Medulla oblongata (tissue), 1 donor: ENCODE measurements around the gene ANO2.
"Not testable (repeated sequence)": the region's sequence is repeated elsewhere in the genome, so short reads cannot be mapped to it uniquely, and the experiment has no call there.

ENCODE experiments used
- DNase-seq: peaks from one replicate; pipeline ENCODE4 v3.0.0-alpha.2; 2015; ENCODE audit errors: extremely low spot score

ANO2 gene

DNA sequence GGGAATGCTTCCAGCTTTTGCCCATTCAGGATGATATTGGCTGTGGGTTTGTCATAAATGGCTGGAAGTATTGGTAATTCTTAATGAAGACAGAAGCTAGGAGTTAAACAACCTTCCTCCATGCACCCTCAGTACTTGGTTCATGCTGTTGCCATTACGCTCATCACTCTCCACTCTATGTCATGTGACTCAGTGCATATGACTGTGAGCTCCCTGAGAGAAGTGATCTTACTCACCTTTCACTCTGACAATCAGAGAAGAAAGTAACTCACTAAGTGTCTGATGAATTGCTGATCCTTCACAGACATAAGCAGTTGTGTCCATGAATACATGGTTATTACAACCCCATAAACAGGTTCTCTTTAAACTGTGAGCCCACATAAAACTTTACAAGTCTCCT lies 275.4 kb downstream of the ANO2 start:
- DNase-seq, result not testable (repeated sequence)

DNA sequence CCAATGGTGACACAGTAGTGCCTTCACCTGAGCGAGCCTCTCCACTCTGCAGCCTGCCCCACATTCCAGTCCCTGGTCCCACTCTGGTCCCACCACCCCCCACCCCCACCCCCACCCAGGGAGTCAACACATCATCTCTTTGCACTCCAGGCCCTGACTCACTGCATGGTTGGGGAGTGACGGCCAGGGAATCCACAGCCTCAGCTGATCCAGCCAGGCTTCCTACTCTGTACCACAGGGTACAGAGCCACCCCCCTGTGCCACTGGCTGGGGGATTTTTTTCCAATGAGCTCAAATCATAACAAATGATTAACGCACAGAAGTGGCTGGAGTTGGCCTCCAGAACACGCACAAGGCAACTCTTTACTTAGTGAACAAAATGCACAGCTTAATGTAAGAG lies 279.4 kb downstream of the ANO2 start:
- no peak for DNase-seq

GRCh38 chr12:5661811-5662210 lies 283.2 kb downstream of the ANO2 start:
- no peak for DNase-seq

DNA sequence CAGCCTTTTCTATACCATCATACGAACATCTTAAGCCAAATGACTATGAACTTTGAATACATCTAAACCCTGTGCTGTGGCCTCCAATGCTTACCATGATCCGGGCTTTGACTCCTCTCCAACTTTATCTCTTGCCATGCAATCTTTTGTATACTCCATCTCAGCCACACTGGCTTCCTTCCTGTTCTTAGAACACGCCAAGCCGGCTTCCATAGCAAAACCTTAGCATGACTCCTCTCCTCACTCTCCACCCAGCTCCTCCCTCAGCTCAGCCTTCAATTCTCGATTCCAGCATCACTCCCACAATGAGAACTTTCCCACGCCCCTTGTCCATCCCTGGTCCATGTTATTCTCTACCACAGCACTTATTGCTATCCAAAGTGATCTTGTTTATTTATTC lies 284.8 kb downstream of the ANO2 start:
- no peak for DNase-seq

GRCh38 chr12:5658339-5658941 lies 286.6 kb downstream of the ANO2 start:
- DNase-seq, result not testable (repeated sequence)

DNA sequence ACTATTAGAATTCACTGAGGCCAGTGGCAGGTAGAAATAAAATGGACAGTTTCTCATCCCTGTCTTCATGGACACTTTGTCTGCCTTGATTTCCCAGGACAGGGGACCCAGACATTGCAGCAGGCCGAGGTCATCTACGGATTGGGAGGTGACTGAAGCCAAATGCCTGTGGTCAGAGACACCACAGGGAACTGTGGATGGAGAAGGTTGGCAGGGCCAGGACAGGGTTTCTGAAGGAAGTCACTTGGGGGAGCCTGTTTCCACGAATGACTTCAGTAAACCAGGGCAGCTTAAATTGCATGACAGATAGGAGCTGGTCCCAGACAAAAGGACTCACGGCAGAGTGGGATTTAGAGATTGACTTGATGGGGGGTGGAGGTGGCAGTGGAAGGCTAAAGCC lies 288.2 kb downstream of the ANO2 start:
- DNase-seq, result no peak

- DNase-seq, result no peak
These were observed 289.9 kb downstream of the ANO2 start for GRCh38 chr12:5655120-5655519.

GRCh38 chr12:5654019-5654418 lies 291.0 kb downstream of the ANO2 start:
- DNase-seq, result no peak

DNA sequence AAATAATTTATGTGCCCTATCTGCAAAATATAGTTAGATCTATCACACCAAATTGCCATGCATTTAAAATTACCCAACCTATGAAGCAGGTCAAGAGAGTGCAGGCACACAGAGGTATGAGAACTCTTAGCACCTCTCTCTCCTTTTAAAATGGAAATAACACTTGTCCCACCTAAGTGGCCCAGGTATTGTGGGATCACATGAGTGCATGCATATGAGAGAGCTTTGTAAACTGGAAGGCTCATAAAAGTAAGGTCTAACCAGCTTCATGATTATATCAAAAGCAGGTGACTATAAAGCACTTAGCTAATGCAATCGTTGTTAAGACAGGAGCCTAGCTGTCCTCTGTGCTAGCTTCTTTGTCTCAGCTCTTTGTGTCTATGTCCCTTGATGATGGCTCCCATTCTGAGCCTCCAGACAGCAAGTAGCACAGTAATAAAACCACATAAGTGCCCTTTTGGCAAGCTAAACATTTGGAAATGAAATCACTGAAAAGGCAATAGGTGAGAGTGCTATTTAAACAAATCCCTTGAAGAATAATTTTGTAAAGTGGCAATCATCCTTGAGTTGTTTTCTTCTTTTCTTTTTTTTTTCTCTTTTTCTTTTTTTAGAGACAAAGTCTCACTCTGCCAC lies 294.1 kb downstream of the ANO2 start:
- no peak for DNase-seq

GRCh38 chr12:5650281-5650680 lies 294.8 kb downstream of the ANO2 start:
- DNase-seq, result no peak

- peak; percentile 12 for DNase-seq
These were observed 296.2 kb downstream of the ANO2 start for GRCh38 chr12:5648692-5649359.

DNA sequence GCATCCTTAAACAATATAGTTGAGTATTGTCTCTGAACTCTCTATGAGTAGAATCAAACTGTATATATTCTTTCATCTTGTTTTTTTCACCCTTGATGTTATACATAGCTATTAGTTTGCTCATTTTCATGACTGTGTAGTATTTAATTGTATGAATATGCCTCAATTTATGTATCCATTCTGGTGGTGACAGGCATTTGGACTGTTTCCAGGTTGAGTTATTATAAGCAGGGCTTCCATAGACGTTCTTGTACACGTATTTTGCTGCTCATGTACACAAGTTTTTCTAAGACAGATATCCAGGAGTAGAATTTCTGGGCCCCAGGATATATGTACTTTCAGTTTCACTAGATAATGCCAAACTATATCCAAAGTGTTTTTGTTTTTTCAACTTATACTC lies 301.8 kb downstream of the ANO2 start:
- DNase-seq, result no peak

- DNase-seq, result no peak
These were observed 307.4 kb downstream of the ANO2 start for GRCh38 chr12:5637698-5638097.

GRCh38 chr12:5636907-5637306 lies 308.2 kb downstream of the ANO2 start:
- DNase-seq, result no peak

DNA sequence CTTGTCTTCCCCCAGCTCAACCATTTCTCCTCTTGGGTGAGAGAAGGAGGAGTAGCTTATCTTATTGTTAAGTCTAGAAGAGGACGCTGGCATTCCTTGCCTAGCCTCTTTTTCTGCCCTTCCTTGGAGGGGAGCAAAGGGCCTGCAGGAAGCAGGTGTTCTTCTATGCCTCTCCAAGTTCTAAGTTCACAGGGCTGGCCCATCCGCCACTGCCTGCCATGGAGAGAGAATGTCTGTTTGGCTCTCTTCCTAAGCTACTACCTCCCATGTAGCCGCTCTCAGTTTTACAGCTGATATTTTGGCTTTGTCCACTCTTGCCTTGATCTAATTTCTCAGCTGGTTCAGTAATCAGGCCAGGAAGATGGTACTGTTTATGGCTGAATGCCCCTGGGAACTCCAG lies 312.0 kb downstream of the ANO2 start:
- DNase-seq, result no peak

DNA sequence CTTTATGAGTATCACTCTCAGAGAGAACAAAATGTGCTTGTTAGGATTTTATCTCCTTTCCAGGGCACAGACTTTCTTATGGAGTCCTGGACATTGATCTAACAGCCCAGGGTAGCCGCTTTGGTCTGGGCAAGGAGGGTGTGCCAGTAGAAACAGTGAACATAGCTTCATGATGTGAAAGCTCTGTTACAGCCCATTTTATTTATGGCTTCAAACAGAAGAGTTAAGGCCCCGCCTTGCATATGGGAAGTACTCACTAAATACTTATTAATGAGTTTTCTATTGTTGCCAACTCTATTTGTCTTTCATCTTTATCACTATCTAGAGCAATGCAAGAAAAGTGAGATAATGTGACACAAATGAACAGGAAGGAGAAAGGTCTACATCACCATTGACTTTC lies 312.6 kb downstream of the ANO2 start:
- no peak for DNase-seq

DNA sequence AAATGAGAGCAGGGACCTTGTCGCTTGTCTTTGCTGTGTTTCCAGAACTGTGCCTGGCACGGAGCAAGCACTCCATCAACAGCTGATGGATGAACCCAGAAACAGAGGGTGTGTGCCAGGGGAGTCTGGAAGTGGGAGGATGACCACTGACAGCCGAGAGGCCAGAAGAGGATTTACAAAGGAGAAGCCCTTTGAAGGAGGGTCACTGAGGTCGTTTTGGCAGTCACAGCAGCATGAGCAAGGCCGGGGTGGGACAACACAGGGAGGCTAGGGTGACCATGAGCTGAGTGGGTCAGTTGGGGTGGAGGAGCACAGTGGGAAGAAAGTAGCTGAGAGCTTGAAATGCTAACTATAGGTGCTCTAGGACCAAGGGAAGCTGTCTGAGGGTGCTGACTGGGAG lies 313.6 kb downstream of the ANO2 start:
- no peak for DNase-seq

- DNase-seq, result no peak
These were observed 314.3 kb downstream of the ANO2 start for GRCh38 chr12:5630726-5631125.

DNA sequence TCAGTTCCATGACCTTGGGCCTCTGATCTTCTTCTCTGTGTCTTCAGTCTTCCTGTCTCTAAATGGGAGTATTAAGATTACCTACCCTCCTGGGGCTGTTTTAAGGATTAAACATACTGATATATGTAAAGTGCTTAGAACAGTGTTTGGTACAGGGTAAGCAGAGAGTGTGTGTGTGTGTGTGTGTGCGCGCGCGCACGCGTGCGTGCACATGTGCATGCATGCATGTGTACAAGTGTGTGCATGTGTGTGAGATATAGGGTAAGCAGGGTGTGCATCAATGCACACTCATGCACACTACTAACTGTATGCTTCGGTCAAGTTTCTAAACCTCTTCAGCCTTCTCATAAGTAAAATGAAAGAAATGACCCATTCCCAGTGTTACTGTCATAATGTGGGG lies 316.6 kb downstream of the ANO2 start:
- no peak for DNase-seq

GRCh38 chr12:5627053-5627630 lies 317.9 kb downstream of the ANO2 start:
- DNase-seq, result no peak

GRCh38 chr12:5626151-5626550 lies 318.9 kb downstream of the ANO2 start:
- DNase-seq, result no peak

- no peak for DNase-seq
These were observed 320.4 kb downstream of the ANO2 start for GRCh38 chr12:5624486-5625272.
